GM23338 (cell line): ENCODE data around the gene RBM33. TPM values are rescaled to one million over a fixed set of nuclear protein-coding genes. Genes with fewer than 3 reads are reported as not detected.

ENCODE experiments used
- ATAC-seq: fragments of 200-7000 bp; cut with Tn5 transposase; 3 replicates; pipeline ENCODE4 v1.9.1; 2020
- DNase-seq: peaks from one replicate; pipeline ENCODE4 v3.0.0-alpha.2; 2015; ENCODE audit warnings: low spot score
- H2AFZ ChIP-seq: fragments of 200-600 bp; sonication (generic); 2 replicates; pipeline ENCODE4 v1.8.0; 2016; ENCODE audit warnings: antibody characterized with exemption, mild to moderate bottlenecking, moderate library complexity
- H3F3A ChIP-seq: fragments of 200-600 bp; sonication (generic); replicated peaks from 2 replicates; pipeline ENCODE4 v1.8.0; 2017; ENCODE audit warnings: antibody characterized with exemption, mixed run types, low read depth
- H3K27ac ChIP-seq: fragments of 200-600 bp; sonication (generic); 2 replicates; pipeline ENCODE4 v1.6.1; 2016; ENCODE audit warnings: low read depth
- H3K27me3 ChIP-seq: fragments of 200-600 bp; sonication (generic); 2 replicates; pipeline ENCODE4 v1.8.0; 2016; ENCODE audit warnings: mild to moderate bottlenecking, mixed run types, moderate library complexity; ENCODE audit not compliant: insufficient read depth
- H3K36me3 ChIP-seq: fragments of 200-600 bp; sonication (generic); 2 replicates; pipeline ENCODE4 v1.8.0; 2016; ENCODE audit warnings: mild to moderate bottlenecking; ENCODE audit not compliant: insufficient read depth
- H3K4me1 ChIP-seq: fragments of 200-600 bp; sonication (generic); 2 replicates; pipeline ENCODE4 v1.8.0; 2016; ENCODE audit warnings: mild to moderate bottlenecking, moderate library complexity; ENCODE audit not compliant: insufficient read depth
- H3K4me2 ChIP-seq: fragments of 200-600 bp; sonication (generic); 2 replicates; pipeline ENCODE4 v1.7.1; 2017; ENCODE audit warnings: mixed run types
- H3K4me3 ChIP-seq: fragments of 200-600 bp; sonication (generic); 2 replicates; pipeline ENCODE4 v1.6.1; 2016; ENCODE audit warnings: mixed run types
- H3K79me2 ChIP-seq: fragments of 200-600 bp; sonication (generic); replicated peaks from 2 replicates; pipeline ENCODE4 v1.8.0; 2017; ENCODE audit warnings: mild to moderate bottlenecking; ENCODE audit not compliant: insufficient read depth
- H3K9me2 ChIP-seq: fragments of 200-600 bp; sonication (generic); 2 replicates; pipeline ENCODE4 v1.8.0; 2017; ENCODE audit not compliant: insufficient read depth
- H4K20me1 ChIP-seq: fragments of 200-600 bp; sonication (generic); replicated peaks from 2 replicates; pipeline ENCODE4 v1.8.0; 2017; ENCODE audit warnings: mild to moderate bottlenecking; ENCODE audit not compliant: insufficient read depth
- H3K27ac Mint-ChIP-seq: 2 replicates; pipeline ENCODE4 v1.8.0; 2020; ENCODE audit warnings: inconsistent platforms, mild to moderate bottlenecking, moderate library complexity, mixed read lengths
- H3K27me3 Mint-ChIP-seq: 3 replicates; pipeline ENCODE4 v1.8.0; 2022; ENCODE audit warnings: low read depth, mild to moderate bottlenecking, moderate library complexity, mixed read lengths, inconsistent platforms; ENCODE audit not compliant: insufficient read depth, poor library complexity
- H3K36me3 Mint-ChIP-seq: 3 replicates; pipeline ENCODE4 v1.8.0; 2021; ENCODE audit warnings: low read depth, mild to moderate bottlenecking, inconsistent platforms, moderate library complexity, mixed read lengths
- H3K4me1 Mint-ChIP-seq: 3 replicates; pipeline ENCODE4 v1.8.0; 2020; ENCODE audit warnings: mild to moderate bottlenecking, inconsistent platforms, mixed read lengths
- H3K4me3 Mint-ChIP-seq: 3 replicates; pipeline ENCODE4 v1.8.0; 2021; ENCODE audit warnings: moderate library complexity, mild to moderate bottlenecking, inconsistent platforms, mixed read lengths
- H3K9me3 Mint-ChIP-seq: 3 replicates; pipeline ENCODE4 v1.8.0; 2020; ENCODE audit warnings: moderate library complexity, mild to moderate bottlenecking, inconsistent platforms, mixed read lengths
- CREB1 ChIP-seq: fragments of 250-450 bp; sonication (Bioruptor Pico); IDR thresholded peaks from 2 replicates; pipeline ENCODE4 v1.5.0; 2020; ENCODE audit warnings: low read depth, mild to moderate bottlenecking, moderate library complexity
- CTCF ChIP-seq, 2 experiments: fragments of 200-600 bp in 1 of 2; sonication (generic) in 1 of 2; conservative IDR thresholded peaks; 2 replicates each; pipeline versions ENCODE4 v1.5.1 to v1.6.1; 2016 to 2017; ENCODE audit warnings: antibody characterized with exemption in 2 of 2, low read depth in 2 of 2, mild to moderate bottlenecking in 2 of 2, moderate library complexity in 1 of 2
- ETS1 ChIP-seq: IDR thresholded peaks from 2 replicates; pipeline ENCODE4 v1.6.1; 2016; ENCODE audit warnings: antibody characterized with exemption
- EZH2 ChIP-seq: fragments of 200-600 bp; sonication (generic); IDR thresholded peaks from one replicate; pipeline ENCODE4 v1.8.0; 2017; ENCODE audit warnings: antibody characterized with exemption, mild to moderate bottlenecking, low read depth; ENCODE audit not compliant: unreplicated experiment
- EZH2phosphoT487 ChIP-seq: fragments of 200-600 bp; sonication (generic); IDR thresholded peaks from one replicate; pipeline ENCODE4 v1.8.1; 2018; ENCODE audit warnings: antibody characterized with exemption; ENCODE audit not compliant: unreplicated experiment
- JUNB ChIP-seq: IDR thresholded peaks from one replicate; pipeline ENCODE4 v1.6.1; 2016; ENCODE audit warnings: antibody characterized with exemption; ENCODE audit not compliant: unreplicated experiment
- NANOG ChIP-seq: IDR thresholded peaks from 2 replicates; pipeline ENCODE4 v1.6.1; 2016; ENCODE audit warnings: antibody characterized with exemption, borderline replicate concordance
- POLR2AphosphoS5 ChIP-seq: IDR thresholded peaks from 2 replicates; pipeline ENCODE4 v1.6.1; 2016; ENCODE audit warnings: antibody characterized with exemption, low read depth
- STAT1 ChIP-seq: IDR thresholded peaks from one replicate; pipeline ENCODE4 v1.6.1; 2016; ENCODE audit warnings: antibody characterized with exemption; ENCODE audit not compliant: unreplicated experiment
- ZNF114 ChIP-seq: fragments of 250-450 bp; sonication (Bioruptor Pico); IDR thresholded peaks from 2 replicates; pipeline ENCODE4 v1.5.0; 2020; ENCODE audit warnings: mild to moderate bottlenecking, moderate library complexity
- ZNF331 ChIP-seq: fragments of 250-450 bp; sonication (Bioruptor Pico); IDR thresholded peaks from 2 replicates; pipeline ENCODE4 v1.5.0; 2020; ENCODE audit warnings: low read depth, mild to moderate bottlenecking, moderate library complexity
- ZNF462 ChIP-seq: fragments of 250-450 bp; sonication (Bioruptor Pico); IDR thresholded peaks from 2 replicates; pipeline ENCODE4 v1.5.0; 2020; ENCODE audit warnings: mild to moderate bottlenecking, moderate library complexity
- polyA plus RNA-seq: library from polyadenylated mRNA; unstranded; fragments of >200 nt; fragmentation: Nextera tagmentation; extraction: Ambion mirVana; gene quantifications from 2 replicates; pipeline ENCODE4 v1.2.1, GENCODE V29; 2016
- total RNA-seq: library from RNA; depleted of rRNA; stranded (reverse); fragments of >200 nt; shearing (Covaris generic); gene quantifications from 2 replicates; pipeline ENCODE4 v1.2.3, GENCODE V29; 2014
- TF ChIP-seq, protein P1 (sequence below): IDR thresholded peaks from one replicate; pipeline ENCODE4 v1.6.1; 2018; ENCODE audit warnings: antibody characterized with exemption; ENCODE audit not compliant: unreplicated experiment

Gene RBM33
- total and polyA plus RNA-seq, 2 experiments from 2014 or later = 47.7 to 94.7 TPM

DNA sequence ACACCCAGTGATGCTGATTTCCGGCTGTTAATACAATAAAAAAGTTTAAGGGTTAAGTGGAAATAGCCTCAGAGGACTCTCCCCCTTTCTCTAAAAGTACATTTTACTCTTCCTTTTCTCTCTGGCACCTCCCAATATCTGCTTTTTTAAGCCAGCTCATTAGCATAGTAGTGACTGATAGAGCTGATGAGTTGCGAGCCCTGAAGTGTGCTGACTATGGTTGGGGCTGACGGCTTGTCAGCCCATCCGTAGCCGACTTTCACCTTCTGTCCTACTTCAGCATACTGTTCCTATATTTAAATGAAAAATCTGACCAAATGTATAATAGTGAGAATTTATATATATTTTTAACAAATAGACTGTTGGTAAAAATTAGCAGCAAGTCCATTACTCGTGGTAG lies 87.8 kb downstream of the RBM33 start:
- H3F3A ChIP-seq = no peaks in the 10 kb centered on the region
- Mint-ChIP-seq H3K27me3 (no peaks in the 10 kb centered on the region), H3K9me3 (no peaks in the 10 kb centered on the region), H3K4me3 (no peak overlapping the region), H3K27ac (no peak overlapping the region), H3K36me3 (peaks cover 6% of the 10 kb centered on the region; the same call in 1 of the 3 replicates), H3K4me1 (peaks cover 4% of the 10 kb centered on the region; the same call in 1 of the 3 replicates)
- no peak overlapping the region for H3K4me3 ChIP-seq
- H2AFZ ChIP-seq = no peak overlapping the region
- DNase-seq = no peak
- no peaks in the 10 kb centered on the region for H3K36me3 ChIP-seq
- no peaks in the 10 kb centered on the region for H3K9me2 ChIP-seq
- H3K4me2 ChIP-seq = no peak overlapping the region
- H4K20me1 ChIP-seq = peaks cover 35% of the 10 kb centered on the region
- no peaks in the 10 kb centered on the region for H3K4me1 ChIP-seq
- TF ChIP-seq EZH2 (no peak), CTCF (conservative IDR thresholded peaks at IDR 0.05; ENCODE audit: low read depth in 2 of 2) (no peak), POLR2AphosphoS5 (no peak), ZNF114 (no peak), NANOG (no peak), ZNF331 (CRISPR knock-in tag) (no peak), EZH2phosphoT487 (no peak), JUNB (no peak), CREB1 (CRISPR knock-in tag) (no peak), STAT1 (no peak), ZNF462 (no peak), ETS1 (no peak)
- TF ChIP-seq, protein P1, sequence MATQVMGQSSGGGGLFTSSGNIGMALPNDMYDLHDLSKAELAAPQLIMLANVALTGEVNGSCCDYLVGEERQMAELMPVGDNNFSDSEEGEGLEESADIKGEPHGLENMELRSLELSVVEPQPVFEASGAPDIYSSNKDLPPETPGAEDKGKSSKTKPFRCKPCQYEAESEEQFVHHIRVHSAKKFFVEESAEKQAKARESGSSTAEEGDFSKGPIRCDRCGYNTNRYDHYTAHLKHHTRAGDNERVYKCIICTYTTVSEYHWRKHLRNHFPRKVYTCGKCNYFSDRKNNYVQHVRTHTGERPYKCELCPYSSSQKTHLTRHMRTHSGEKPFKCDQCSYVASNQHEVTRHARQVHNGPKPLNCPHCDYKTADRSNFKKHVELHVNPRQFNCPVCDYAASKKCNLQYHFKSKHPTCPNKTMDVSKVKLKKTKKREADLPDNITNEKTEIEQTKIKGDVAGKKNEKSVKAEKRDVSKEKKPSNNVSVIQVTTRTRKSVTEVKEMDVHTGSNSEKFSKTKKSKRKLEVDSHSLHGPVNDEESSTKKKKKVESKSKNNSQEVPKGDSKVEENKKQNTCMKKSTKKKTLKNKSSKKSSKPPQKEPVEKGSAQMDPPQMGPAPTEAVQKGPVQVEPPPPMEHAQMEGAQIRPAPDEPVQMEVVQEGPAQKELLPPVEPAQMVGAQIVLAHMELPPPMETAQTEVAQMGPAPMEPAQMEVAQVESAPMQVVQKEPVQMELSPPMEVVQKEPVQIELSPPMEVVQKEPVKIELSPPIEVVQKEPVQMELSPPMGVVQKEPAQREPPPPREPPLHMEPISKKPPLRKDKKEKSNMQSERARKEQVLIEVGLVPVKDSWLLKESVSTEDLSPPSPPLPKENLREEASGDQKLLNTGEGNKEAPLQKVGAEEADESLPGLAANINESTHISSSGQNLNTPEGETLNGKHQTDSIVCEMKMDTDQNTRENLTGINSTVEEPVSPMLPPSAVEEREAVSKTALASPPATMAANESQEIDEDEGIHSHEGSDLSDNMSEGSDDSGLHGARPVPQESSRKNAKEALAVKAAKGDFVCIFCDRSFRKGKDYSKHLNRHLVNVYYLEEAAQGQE = no peak
- H3K79me2 ChIP-seq = peaks cover 52% of the 10 kb centered on the region
- H3K27me3 ChIP-seq = no peaks in the 10 kb centered on the region
- H3K27ac ChIP-seq = no peak overlapping the region
- peak; percentile 28; the same call in 2 of the 3 replicates for ATAC-seq
